Nephron (organoid): ENCODE measurements around the gene TOMM40.

Source experiments
- H3K27ac Mint-ChIP-seq, 3 experiments: 2 replicates each; pipeline ENCODE4 v1.8.0; 2020; ENCODE audit warnings: mixed read lengths in 3 of 3, mild to moderate bottlenecking in 2 of 3, moderate library complexity in 1 of 3
- H3K27me3 Mint-ChIP-seq: 2 replicates; pipeline ENCODE4 v1.8.0; 2021; ENCODE audit warnings: low read depth, mild to moderate bottlenecking, moderate library complexity, mixed read lengths
- H3K36me3 Mint-ChIP-seq: 2 replicates; pipeline ENCODE4 v1.8.0; 2020; ENCODE audit warnings: low read depth, mixed read lengths
- H3K4me1 Mint-ChIP-seq: 2 replicates; pipeline ENCODE4 v1.8.0; 2020; ENCODE audit warnings: mixed read lengths
- H3K4me3 Mint-ChIP-seq, 3 experiments: 2 replicates each; pipeline ENCODE4 v1.8.0; 2020; ENCODE audit warnings: mild to moderate bottlenecking in 3 of 3, mixed read lengths in 3 of 3, moderate library complexity in 2 of 3
- H3K9me3 Mint-ChIP-seq: 2 replicates; pipeline ENCODE4 v1.8.0; 2020; ENCODE audit warnings: mixed read lengths
- TF ChIP-seq, protein P1 (sequence below), 3 experiments: fragments of 200-600 bp; sonication (generic); IDR thresholded peaks; one replicate each; pipeline ENCODE4 v1.5.0; 2021; ENCODE audit warnings: antibody characterized with exemption in 3 of 3; ENCODE audit not compliant: unreplicated experiment in 3 of 3

TOMM40 gene

DNA sequence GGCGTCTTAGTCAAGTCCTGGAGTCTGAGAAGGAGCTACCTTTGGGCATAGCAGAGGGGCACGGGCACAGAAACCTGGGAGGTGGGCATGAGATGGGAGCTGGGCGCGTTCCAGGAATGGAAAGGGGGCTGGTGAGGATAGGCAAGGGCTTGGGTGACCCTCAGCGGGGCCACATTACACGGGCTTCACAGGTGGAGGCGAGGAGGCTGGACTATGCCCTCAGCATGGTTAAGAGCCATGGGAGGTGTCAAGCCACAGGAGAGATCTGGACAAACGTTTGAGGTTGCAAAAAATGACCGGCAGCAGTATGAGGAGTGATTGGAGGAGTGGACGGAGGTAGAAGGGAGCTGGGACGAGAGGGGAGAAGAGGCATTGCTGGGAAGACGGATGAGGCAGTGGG lies 23.5 kb upstream of the TOMM40 start:
- Mint-ChIP-seq H3K36me3 (peaks cover 58% of the 10 kb centered on the region), H3K4me3 (no peak overlapping the region), H3K27me3 (no peaks in the 10 kb centered on the region), H3K27ac (peak overlapping the region in 1 of 3 experiments; percentile 31), H3K4me1 (no peaks in the 10 kb centered on the region), H3K9me3 (no peaks in the 10 kb centered on the region)
- TF ChIP-seq, protein P1, sequence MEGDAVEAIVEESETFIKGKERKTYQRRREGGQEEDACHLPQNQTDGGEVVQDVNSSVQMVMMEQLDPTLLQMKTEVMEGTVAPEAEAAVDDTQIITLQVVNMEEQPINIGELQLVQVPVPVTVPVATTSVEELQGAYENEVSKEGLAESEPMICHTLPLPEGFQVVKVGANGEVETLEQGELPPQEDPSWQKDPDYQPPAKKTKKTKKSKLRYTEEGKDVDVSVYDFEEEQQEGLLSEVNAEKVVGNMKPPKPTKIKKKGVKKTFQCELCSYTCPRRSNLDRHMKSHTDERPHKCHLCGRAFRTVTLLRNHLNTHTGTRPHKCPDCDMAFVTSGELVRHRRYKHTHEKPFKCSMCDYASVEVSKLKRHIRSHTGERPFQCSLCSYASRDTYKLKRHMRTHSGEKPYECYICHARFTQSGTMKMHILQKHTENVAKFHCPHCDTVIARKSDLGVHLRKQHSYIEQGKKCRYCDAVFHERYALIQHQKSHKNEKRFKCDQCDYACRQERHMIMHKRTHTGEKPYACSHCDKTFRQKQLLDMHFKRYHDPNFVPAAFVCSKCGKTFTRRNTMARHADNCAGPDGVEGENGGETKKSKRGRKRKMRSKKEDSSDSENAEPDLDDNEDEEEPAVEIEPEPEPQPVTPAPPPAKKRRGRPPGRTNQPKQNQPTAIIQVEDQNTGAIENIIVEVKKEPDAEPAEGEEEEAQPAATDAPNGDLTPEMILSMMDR (IDR thresholded peaks at IDR 0.05; ENCODE audit: unreplicated experiment in 3 of 3), result no peak

DNA sequence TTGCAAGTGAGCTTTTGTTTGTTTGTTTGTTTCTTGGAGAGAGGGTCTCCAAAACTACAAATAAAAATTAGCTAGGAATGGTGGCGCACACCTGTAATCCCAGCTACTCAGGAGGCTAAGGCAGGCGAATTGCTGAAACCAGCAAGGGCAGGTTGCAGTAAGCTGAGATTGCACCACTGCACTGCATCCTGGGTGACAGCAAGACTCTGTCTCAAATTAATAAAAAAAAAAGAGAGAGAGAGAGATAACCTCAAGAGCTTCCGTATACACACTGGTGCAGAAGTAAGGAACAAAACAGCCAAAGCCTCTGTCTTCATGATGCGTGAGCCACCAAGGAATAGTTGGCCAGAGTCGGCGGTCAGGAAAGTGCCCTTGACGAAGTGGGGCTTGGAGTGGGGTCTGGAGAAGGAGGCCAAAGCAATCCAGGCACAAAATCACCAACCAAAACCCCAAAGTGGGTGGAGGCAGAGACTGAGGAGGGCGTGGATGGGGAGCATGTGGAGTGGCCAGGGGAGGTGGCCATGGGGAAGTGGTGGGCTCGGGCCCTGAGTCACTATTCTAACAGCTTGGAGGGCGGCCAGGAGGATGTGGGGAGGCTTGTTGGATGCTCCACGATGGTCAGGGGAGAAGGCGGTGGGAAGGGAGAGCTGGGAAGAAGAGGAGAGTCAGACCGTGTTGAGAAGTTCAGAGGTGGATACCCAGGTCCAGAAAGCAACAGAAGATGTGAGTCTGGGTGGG lies 21.2 kb upstream of the TOMM40 start:
- no peaks in the 10 kb centered on the region for H3K4me1 Mint-ChIP-seq
- H3K4me3 Mint-ChIP-seq, result no peak overlapping the region
- H3K9me3 Mint-ChIP-seq, result no peaks in the 10 kb centered on the region
- H3K27me3 Mint-ChIP-seq, result no peaks in the 10 kb centered on the region
- H3K27ac Mint-ChIP-seq, result peak overlapping the region in 1 of 3 experiments; percentile 60
- TF ChIP-seq, protein P1 (IDR thresholded peaks at IDR 0.05; ENCODE audit: unreplicated experiment in 3 of 3), result no peak
- peaks cover 72% of the 10 kb centered on the region for H3K36me3 Mint-ChIP-seq

DNA sequence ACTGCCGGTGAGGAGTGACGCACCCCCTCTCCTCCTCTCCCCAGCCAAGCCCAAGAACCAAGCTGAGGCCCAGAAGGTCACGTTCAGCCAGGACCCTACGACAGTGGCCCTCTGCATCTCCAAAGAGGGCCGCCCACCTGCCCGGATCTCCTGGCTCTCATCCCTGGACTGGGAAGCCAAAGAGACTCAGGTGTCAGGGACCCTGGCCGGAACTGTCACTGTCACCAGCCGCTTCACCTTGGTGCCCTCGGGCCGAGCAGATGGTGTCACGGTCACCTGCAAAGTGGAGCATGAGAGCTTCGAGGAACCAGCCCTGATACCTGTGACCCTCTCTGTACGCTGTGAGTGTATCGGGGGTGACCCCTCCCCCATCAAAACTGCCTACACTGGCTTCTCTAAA lies 19.2 kb upstream of the TOMM40 start:
- H3K27ac Mint-ChIP-seq, result peak overlapping the region in 1 of 3 experiments; percentile 42
- peaks cover 72% of the 10 kb centered on the region for H3K36me3 Mint-ChIP-seq
- H3K4me3 Mint-ChIP-seq, result no peak overlapping the region
- H3K27me3 Mint-ChIP-seq, result no peaks in the 10 kb centered on the region
- TF ChIP-seq, protein P1 (IDR thresholded peaks at IDR 0.05; ENCODE audit: unreplicated experiment in 3 of 3), result no peak
- no peaks in the 10 kb centered on the region for H3K9me3 Mint-ChIP-seq
- H3K4me1 Mint-ChIP-seq, result peaks cover 13% of the 10 kb centered on the region

DNA sequence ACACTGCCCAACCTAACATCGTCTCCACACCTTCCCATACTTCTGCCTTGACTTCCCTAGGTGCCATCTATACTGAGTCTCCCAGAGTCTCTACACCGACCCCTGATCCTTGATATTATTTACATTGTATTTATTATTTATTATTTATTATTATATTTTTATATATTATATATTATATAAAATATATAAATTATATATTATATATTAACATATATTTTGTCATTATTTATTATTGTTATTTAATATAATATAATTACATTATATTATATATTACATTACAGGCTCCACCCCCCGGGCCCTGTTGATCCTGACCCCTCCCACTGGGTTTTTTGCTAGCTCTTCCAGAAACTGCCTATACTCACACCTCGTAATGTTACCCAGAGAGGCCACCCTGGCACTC lies 18.4 kb upstream of the TOMM40 start:
- Mint-ChIP-seq H3K27ac (no peak overlapping the region), H3K4me1 (peaks cover 20% of the 10 kb centered on the region), H3K9me3 (no peaks in the 10 kb centered on the region), H3K27me3 (no peaks in the 10 kb centered on the region), H3K36me3 (peaks cover 67% of the 10 kb centered on the region), H3K4me3 (no peak overlapping the region)
- TF ChIP-seq, protein P1 (IDR thresholded peaks at IDR 0.05; ENCODE audit: unreplicated experiment in 3 of 3), result no peak

DNA sequence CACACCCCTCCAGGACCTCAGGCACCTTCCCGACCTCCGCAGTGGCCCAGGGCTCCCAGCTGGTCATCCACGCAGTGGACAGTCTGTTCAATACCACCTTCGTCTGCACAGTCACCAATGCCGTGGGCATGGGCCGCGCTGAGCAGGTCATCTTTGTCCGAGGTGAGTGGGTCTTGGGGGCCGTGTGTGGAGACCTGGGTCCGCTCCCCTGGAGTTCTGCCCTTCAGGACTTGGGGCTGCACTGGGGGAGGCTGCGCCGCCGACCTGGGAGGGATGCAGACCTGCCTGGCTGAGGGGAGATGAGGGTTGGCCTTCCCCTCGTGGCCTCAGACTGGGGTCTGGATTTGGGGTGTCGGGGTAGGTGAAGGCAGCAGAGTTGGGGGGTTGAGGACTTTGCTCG lies 16.7 kb upstream of the TOMM40 start:
- Mint-ChIP-seq H3K9me3 (no peaks in the 10 kb centered on the region), H3K36me3 (peaks cover 55% of the 10 kb centered on the region), H3K27ac (no peak overlapping the region), H3K27me3 (no peaks in the 10 kb centered on the region), H3K4me3 (no peak overlapping the region), H3K4me1 (peaks cover 20% of the 10 kb centered on the region)
- TF ChIP-seq, protein P1 (IDR thresholded peaks at IDR 0.05; ENCODE audit: unreplicated experiment in 3 of 3), result no peak
